GM12892 (cell line): ENCODE results near the gene LAMA2.

Experiments used
- POLR2A ChIP-seq: IDR thresholded peaks from 2 replicates; pipeline ENCODE4 v1.6.1; 2011; ENCODE audit warnings: low read depth, low read length, control low read depth
- POLR2AphosphoS5 ChIP-seq: IDR thresholded peaks from 2 replicates; pipeline ENCODE4 v1.6.1; 2011; ENCODE audit warnings: low read depth, low read length, control low read depth
- TAF1 ChIP-seq: IDR thresholded peaks from 2 replicates; pipeline ENCODE4 v1.6.1; 2011; ENCODE audit warnings: low read depth, mild to moderate bottlenecking, control low read depth, low read length, borderline replicate concordance

DNA sequence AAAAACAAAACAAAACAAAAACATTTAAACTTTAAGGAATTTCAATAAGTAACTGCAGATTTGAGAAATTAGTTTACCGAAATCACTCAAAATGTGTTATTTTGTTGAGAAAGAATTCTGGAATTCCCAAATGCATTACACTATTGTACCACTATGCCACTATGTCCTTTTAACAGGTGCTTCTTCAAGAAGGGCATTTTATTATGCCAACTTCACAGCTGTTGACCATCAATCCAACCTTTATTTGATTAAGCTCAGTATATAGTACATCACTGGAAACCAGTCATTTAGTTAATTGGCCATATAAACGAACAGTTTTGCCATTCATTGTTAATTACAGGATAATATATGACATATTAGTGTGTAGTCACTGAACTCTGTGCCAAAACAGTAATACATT is 605.4 kb downstream of the LAMA2 start:
- TF ChIP-seq POLR2AphosphoS5 (no peak), POLR2A (no peak), TAF1 (no peak)
